Measurements from ENCODE around the gene ORMDL1. TPM values are rescaled to one million over a fixed set of nuclear protein-coding genes. Genes with fewer than 3 reads are reported as not detected.

The ORMDL1 gene
- total and polyA plus RNA-seq, 2 of the 13 experiments (the other 11 are each of a cell fraction or from before 2014, with no cell fraction given) = 67.5 to 160 TPM

- TF ChIP-seq, protein P1, sequence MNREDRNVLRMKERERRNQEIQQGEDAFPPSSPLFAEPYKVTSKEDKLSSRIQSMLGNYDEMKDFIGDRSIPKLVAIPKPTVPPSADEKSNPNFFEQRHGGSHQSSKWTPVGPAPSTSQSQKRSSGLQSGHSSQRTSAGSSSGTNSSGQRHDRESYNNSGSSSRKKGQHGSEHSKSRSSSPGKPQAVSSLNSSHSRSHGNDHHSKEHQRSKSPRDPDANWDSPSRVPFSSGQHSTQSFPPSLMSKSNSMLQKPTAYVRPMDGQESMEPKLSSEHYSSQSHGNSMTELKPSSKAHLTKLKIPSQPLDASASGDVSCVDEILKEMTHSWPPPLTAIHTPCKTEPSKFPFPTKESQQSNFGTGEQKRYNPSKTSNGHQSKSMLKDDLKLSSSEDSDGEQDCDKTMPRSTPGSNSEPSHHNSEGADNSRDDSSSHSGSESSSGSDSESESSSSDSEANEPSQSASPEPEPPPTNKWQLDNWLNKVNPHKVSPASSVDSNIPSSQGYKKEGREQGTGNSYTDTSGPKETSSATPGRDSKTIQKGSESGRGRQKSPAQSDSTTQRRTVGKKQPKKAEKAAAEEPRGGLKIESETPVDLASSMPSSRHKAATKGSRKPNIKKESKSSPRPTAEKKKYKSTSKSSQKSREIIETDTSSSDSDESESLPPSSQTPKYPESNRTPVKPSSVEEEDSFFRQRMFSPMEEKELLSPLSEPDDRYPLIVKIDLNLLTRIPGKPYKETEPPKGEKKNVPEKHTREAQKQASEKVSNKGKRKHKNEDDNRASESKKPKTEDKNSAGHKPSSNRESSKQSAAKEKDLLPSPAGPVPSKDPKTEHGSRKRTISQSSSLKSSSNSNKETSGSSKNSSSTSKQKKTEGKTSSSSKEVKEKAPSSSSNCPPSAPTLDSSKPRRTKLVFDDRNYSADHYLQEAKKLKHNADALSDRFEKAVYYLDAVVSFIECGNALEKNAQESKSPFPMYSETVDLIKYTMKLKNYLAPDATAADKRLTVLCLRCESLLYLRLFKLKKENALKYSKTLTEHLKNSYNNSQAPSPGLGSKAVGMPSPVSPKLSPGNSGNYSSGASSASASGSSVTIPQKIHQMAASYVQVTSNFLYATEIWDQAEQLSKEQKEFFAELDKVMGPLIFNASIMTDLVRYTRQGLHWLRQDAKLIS (CRISPR knock-in tag; IDR thresholded peaks at IDR 0.05) = peak; percentile 39; the same call in 1 of the 2 replicates
- TF ChIP-seq ZFP82 (CRISPR knock-in tag; IDR thresholded peaks at IDR 0.05; ENCODE audit: borderline replicate concordance) (peak; percentile 34; the same call in 1 of the 2 replicates), ZSCAN20 (CRISPR knock-in tag; IDR thresholded peaks at IDR 0.05; ENCODE audit: borderline replicate concordance) (peak; percentile 66; the same call in 1 of the 2 replicates), ZNF678 (CRISPR knock-in tag; IDR thresholded peaks at IDR 0.05) (peak; percentile 39; the same call in 1 of the 2 replicates), MEIS1 (CRISPR knock-in tag; IDR thresholded peaks at IDR 0.05; ENCODE audit: borderline replicate concordance) (peak; percentile 98), HNRNPLL (IDR thresholded peaks at IDR 0.05; ENCODE audit: low read depth, low read length, poor library complexity, severe bottlenecking) (peak; percentile 100), ZNF83 (CRISPR knock-in tag; IDR thresholded peaks at IDR 0.05; ENCODE audit: borderline replicate concordance) (peak; percentile 58; the same call in 1 of the 2 replicates), JARID2 (CRISPR knock-in tag; IDR thresholded peaks at IDR 0.05; ENCODE audit: insufficient replicate concordance) (no peak), SALL2 (CRISPR knock-in tag; IDR thresholded peaks at IDR 0.05) (peak; percentile 98), RFXANK (CRISPR knock-in tag; IDR thresholded peaks at IDR 0.05) (peak; percentile 90; the same call in 1 of the 2 replicates), CC2D1A (CRISPR knock-in tag; IDR thresholded peaks at IDR 0.05) (no peak), AGO1 (IDR thresholded peaks at IDR 0.05; ENCODE audit: low read depth, low read length, poor library complexity, severe bottlenecking) (peak; percentile 99), ATF1 (CRISPR knock-in tag; IDR thresholded peaks at IDR 0.05) (peak; percentile 79; the same call in 1 of the 2 replicates), ZNF138 (CRISPR knock-in tag; IDR thresholded peaks at IDR 0.05; ENCODE audit: low read depth) (peak; percentile 96), ZNF225 (CRISPR knock-in tag; IDR thresholded peaks at IDR 0.05) (peak; percentile 95), HOXA5 (CRISPR knock-in tag; IDR thresholded peaks at IDR 0.05) (peak; percentile 96), EZH2 (conservative IDR thresholded peaks at IDR 0.05; ENCODE audit: low read depth, low read length) (no peak), ZNF230 (CRISPR knock-in tag; IDR thresholded peaks at IDR 0.05) (peak; percentile 96; the same call in 1 of the 2 replicates), SALL1 (CRISPR knock-in tag; IDR thresholded peaks at IDR 0.05) (peak; percentile 91)
- TF ChIP-seq, protein P2, sequence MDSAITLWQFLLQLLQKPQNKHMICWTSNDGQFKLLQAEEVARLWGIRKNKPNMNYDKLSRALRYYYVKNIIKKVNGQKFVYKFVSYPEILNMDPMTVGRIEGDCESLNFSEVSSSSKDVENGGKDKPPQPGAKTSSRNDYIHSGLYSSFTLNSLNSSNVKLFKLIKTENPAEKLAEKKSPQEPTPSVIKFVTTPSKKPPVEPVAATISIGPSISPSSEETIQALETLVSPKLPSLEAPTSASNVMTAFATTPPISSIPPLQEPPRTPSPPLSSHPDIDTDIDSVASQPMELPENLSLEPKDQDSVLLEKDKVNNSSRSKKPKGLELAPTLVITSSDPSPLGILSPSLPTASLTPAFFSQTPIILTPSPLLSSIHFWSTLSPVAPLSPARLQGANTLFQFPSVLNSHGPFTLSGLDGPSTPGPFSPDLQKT (CRISPR knock-in tag; IDR thresholded peaks at IDR 0.05; ENCODE audit: borderline replicate concordance) = no peak
- TF ChIP-seq, protein P3, sequence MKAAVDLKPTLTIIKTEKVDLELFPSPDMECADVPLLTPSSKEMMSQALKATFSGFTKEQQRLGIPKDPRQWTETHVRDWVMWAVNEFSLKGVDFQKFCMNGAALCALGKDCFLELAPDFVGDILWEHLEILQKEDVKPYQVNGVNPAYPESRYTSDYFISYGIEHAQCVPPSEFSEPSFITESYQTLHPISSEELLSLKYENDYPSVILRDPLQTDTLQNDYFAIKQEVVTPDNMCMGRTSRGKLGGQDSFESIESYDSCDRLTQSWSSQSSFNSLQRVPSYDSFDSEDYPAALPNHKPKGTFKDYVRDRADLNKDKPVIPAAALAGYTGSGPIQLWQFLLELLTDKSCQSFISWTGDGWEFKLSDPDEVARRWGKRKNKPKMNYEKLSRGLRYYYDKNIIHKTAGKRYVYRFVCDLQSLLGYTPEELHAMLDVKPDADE (CRISPR knock-in tag; IDR thresholded peaks at IDR 0.05) = peak; percentile 92
These were observed at the start of gene ORMDL1, which contains the start of gene PMS1 (continued) for GRCh38 chr2:189783927-189784867.
